Adrenal gland (tissue), 5 donors: Measurements from ENCODE around the gene EFNA5.

Experiments
- POLR2A ChIP-seq, 2 donors: fragments of 450-650 bp; IDR thresholded peaks; one replicate each; pipeline ENCODE4 v1.6.1; 2017; ENCODE audit warnings: antibody characterized with exemption in 2 of 2, mild to moderate bottlenecking in 2 of 2, moderate library complexity in 1 of 2
- TF ChIP-seq, protein P1 (sequence below), 6 experiments: fragments of 450-650 bp in 4 of 6; fragments of 200-600 bp in 2 of 6; sonication (generic) in 1 of 6; IDR thresholded peaks; 1 replicate in 5 of 6; 2 replicates in 1 of 6; pipeline versions ENCODE4 v1.5.1 to v1.8.0; 2016 to 2021; ENCODE audit warnings: antibody characterized with exemption in 6 of 6, mild to moderate bottlenecking in 2 of 6, moderate library complexity in 1 of 6
- donor health status: DM: no; HTN: no; CAD: no.

DNA sequence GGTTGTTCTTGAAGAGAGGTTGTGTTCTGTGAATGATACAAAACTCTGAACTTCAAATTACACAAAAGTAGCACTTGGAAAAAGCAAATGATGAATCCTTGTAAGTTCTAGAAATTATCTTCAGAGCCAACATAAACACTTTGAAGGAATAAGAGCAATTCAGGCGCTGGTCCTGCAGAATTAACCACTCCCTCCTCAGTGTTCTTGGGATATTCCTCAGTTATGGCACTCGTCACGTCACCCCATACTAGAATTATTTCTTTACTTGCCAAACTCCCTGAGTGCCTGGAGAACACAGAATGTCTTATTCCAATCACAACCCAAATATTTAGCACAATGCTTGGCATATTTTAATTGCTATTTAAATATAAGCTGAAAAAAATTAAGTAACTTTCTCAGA is 126.3 kb downstream of the EFNA5 start:
- TF ChIP-seq, protein P1, sequence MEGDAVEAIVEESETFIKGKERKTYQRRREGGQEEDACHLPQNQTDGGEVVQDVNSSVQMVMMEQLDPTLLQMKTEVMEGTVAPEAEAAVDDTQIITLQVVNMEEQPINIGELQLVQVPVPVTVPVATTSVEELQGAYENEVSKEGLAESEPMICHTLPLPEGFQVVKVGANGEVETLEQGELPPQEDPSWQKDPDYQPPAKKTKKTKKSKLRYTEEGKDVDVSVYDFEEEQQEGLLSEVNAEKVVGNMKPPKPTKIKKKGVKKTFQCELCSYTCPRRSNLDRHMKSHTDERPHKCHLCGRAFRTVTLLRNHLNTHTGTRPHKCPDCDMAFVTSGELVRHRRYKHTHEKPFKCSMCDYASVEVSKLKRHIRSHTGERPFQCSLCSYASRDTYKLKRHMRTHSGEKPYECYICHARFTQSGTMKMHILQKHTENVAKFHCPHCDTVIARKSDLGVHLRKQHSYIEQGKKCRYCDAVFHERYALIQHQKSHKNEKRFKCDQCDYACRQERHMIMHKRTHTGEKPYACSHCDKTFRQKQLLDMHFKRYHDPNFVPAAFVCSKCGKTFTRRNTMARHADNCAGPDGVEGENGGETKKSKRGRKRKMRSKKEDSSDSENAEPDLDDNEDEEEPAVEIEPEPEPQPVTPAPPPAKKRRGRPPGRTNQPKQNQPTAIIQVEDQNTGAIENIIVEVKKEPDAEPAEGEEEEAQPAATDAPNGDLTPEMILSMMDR (IDR thresholded peaks at IDR 0.05): no peak
- no peak for TF ChIP-seq POLR2A (IDR thresholded peaks at IDR 0.05)
